IgD-negative memory B cell (primary cell): ENCODE measurements around the gene CUX1. TPM values are rescaled to one million over a fixed set of nuclear protein-coding genes. Genes with fewer than 3 reads are reported as not detected.

Experiments used
- H3K27ac Mint-ChIP-seq, 3 donors: one replicate each; pipeline ENCODE4 v1.8.0; 2020 to 2022; ENCODE audit warnings: mild to moderate bottlenecking in 3 of 3, mixed read lengths in 3 of 3, moderate library complexity in 1 of 3
- H3K27me3 Mint-ChIP-seq: one replicate; pipeline ENCODE4 v1.8.0; 2021; ENCODE audit warnings: mixed read lengths
- H3K36me3 Mint-ChIP-seq: one replicate; pipeline ENCODE4 v1.8.0; 2020; ENCODE audit warnings: mild to moderate bottlenecking, mixed read lengths
- H3K4me1 Mint-ChIP-seq, 3 donors: one replicate each; pipeline ENCODE4 v1.8.0; 2020 to 2022; ENCODE audit warnings: mixed read lengths in 3 of 3, mild to moderate bottlenecking in 1 of 3
- H3K4me3 Mint-ChIP-seq, 4 donors: one replicate each; pipeline ENCODE4 v1.8.0; 2020 to 2022; ENCODE audit warnings: mild to moderate bottlenecking in 4 of 4, mixed read lengths in 4 of 4, moderate library complexity in 3 of 4
- H3K9me3 Mint-ChIP-seq, 3 donors: one replicate each; pipeline ENCODE4 v1.8.0; 2020 to 2021; ENCODE audit warnings: mixed read lengths in 3 of 3, mild to moderate bottlenecking in 1 of 3
- polyA plus RNA-seq: library from polyadenylated mRNA; unstranded; fragments of 300-500 nt; fragmentation: Illumina TruSeq; gene quantifications from one replicate; pipeline ENCODE4 v1.2.3, GENCODE V29; 2021

The CUX1 gene
- polyA plus RNA-seq, 1 donor from 2014 or later, result 22.2 TPM

- Mint-ChIP-seq H3K27ac (peak overlapping the region in 1 of 3 donors; percentile 67), H3K4me3 (no peak overlapping the region), H3K9me3 (no peaks in the 10 kb centered on the region), H3K4me1 (peaks cover 8 to 21% (median 16%) of the 10 kb centered on the region in 3 donors), H3K36me3 (peaks cover 7% of the 10 kb centered on the region), H3K27me3 (no peaks in the 10 kb centered on the region)
Measured at GRCh38 chr7:102063690-102064180, 246.3 kb downstream of the CUX1 start.

- H3K4me1 Mint-ChIP-seq, result peaks cover 8 to 21% (median 19%) of the 10 kb centered on the region in 3 donors
- no peaks in the 10 kb centered on the region for H3K9me3 Mint-ChIP-seq
- peak overlapping the region in 1 of 3 donors; percentile 67 for H3K27ac Mint-ChIP-seq
- peaks cover 7% of the 10 kb centered on the region for H3K36me3 Mint-ChIP-seq
- no peak overlapping the region for H3K4me3 Mint-ChIP-seq
- H3K27me3 Mint-ChIP-seq, result no peaks in the 10 kb centered on the region
Measured at GRCh38 chr7:102064361-102065025, 247.1 kb downstream of the CUX1 start.

- no peaks in the 10 kb centered on the region for H3K27me3 Mint-ChIP-seq
- H3K4me3 Mint-ChIP-seq, result no peak overlapping the region
- peaks cover 10% of the 10 kb centered on the region for H3K36me3 Mint-ChIP-seq
- H3K4me1 Mint-ChIP-seq, result peaks cover 8 to 20% (median 19%) of the 10 kb centered on the region in 3 donors
- peaks cover 0 to 4% (median 0%) of the 10 kb centered on the region in 3 donors for H3K9me3 Mint-ChIP-seq
- H3K27ac Mint-ChIP-seq, result no peak overlapping the region
Measured at GRCh38 chr7:102065226-102065625, 247.8 kb downstream of the CUX1 start.

DNA sequence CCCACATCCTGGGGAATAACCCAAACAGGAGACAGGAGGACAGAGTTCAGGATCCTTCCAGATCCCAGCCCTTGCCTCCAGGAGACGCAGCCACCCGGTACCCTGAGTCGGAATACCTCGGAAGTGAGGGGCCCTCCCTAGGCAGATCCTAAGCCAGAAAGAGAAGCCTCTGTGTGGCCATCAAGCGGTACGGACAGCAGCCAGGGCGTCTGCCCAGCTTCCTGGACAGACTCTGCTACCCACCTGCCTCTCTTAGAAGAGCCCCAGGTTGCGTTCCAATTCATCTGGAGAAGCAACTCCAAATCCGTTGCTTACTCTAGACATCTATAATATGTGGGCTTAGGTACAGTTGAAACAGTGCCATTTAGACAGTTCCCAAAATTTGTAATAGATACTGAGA lies 249.1 kb downstream of the CUX1 start:
- H3K36me3 Mint-ChIP-seq, result peaks cover 18% of the 10 kb centered on the region
- H3K4me1 Mint-ChIP-seq, result peaks cover 8 to 16% (median 15%) of the 10 kb centered on the region in 3 donors
- peaks cover 0 to 4% (median 0%) of the 10 kb centered on the region in 3 donors for H3K9me3 Mint-ChIP-seq
- H3K27ac Mint-ChIP-seq, result no peak overlapping the region
- no peaks in the 10 kb centered on the region for H3K27me3 Mint-ChIP-seq
- no peak overlapping the region for H3K4me3 Mint-ChIP-seq

- Mint-ChIP-seq H3K4me1 (peaks cover 0 to 8% (median 6%) of the 10 kb centered on the region in 3 donors), H3K27me3 (no peaks in the 10 kb centered on the region), H3K4me3 (no peak overlapping the region), H3K27ac (no peak overlapping the region), H3K9me3 (peaks cover 0 to 6% (median 2%) of the 10 kb centered on the region in 3 donors), H3K36me3 (peaks cover 23% of the 10 kb centered on the region)
Measured at GRCh38 chr7:102068846-102069245, 251.4 kb downstream of the CUX1 start.

DNA sequence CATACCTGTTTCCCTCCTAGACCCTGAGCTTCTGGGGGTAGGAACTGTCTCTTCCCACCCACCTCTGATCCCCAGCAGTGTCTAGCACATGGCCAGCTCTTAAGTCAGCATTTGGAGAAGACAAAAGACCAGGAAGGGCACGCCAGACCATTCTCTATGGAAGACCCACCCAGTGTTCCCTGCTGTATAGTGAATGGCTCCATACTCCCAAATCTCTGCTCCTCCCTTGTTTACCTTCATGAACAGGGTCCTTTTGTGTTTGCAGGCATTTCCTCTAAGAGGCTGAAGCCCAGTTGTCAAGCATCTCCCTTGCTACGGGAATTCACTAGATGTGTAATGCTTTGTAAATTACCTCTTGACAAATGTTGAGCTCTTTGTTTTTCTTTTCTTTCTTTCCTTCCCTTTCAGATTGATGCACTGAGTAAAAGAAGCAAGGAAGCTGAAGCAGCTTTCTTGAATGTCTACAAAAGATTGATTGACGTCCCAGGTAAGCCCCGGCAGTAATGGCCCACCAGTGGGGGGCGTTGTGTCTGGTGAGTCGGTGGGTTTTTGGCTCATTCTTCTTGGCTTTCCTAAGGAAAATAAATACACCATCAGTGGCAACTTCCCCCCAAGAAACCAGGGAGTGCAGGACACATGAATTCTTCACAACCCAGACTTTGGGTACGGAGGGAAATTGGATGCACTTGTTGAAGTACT lies 252.7 kb downstream of the CUX1 start:
- H3K36me3 Mint-ChIP-seq, result peaks cover 25% of the 10 kb centered on the region
- H3K27ac Mint-ChIP-seq, result no peak overlapping the region
- peaks cover 0 to 6% (median 2%) of the 10 kb centered on the region in 3 donors for H3K9me3 Mint-ChIP-seq
- H3K4me1 Mint-ChIP-seq, result peaks cover 0 to 5% (median 3%) of the 10 kb centered on the region in 3 donors
- H3K27me3 Mint-ChIP-seq, result no peaks in the 10 kb centered on the region
- peak overlapping the region in 1 of 4 donors; percentile 67 for H3K4me3 Mint-ChIP-seq

- no peak overlapping the region for H3K4me3 Mint-ChIP-seq
- peaks cover 0 to 2% (median 0%) of the 10 kb centered on the region in 3 donors for H3K4me1 Mint-ChIP-seq
- H3K27me3 Mint-ChIP-seq, result no peaks in the 10 kb centered on the region
- H3K36me3 Mint-ChIP-seq, result peaks cover 23% of the 10 kb centered on the region
- peaks cover 0 to 6% (median 2%) of the 10 kb centered on the region in 3 donors for H3K9me3 Mint-ChIP-seq
- peak overlapping the region in 1 of 3 donors; percentile 31 for H3K27ac Mint-ChIP-seq
Measured at GRCh38 chr7:102072003-102072402, 254.6 kb downstream of the CUX1 start.

GRCh38 chr7:102072636-102073209 lies 255.3 kb downstream of the CUX1 start:
- Mint-ChIP-seq H3K27ac (no peak overlapping the region), H3K9me3 (peaks cover 0 to 6% (median 2%) of the 10 kb centered on the region in 3 donors), H3K36me3 (peaks cover 23% of the 10 kb centered on the region), H3K4me3 (no peak overlapping the region), H3K27me3 (no peaks in the 10 kb centered on the region), H3K4me1 (peaks cover 0 to 4% (median 0%) of the 10 kb centered on the region in 3 donors)

GRCh38 chr7:102073931-102074880 lies 256.8 kb downstream of the CUX1 start:
- peaks cover 23% of the 10 kb centered on the region for H3K36me3 Mint-ChIP-seq
- H3K9me3 Mint-ChIP-seq, result peaks cover 0 to 6% (median 2%) of the 10 kb centered on the region in 3 donors
- H3K27ac Mint-ChIP-seq, result no peak overlapping the region
- no peaks in the 10 kb centered on the region for H3K27me3 Mint-ChIP-seq
- peak overlapping the region in 1 of 4 donors; percentile 58 for H3K4me3 Mint-ChIP-seq
- peaks cover 0 to 3% (median 0%) of the 10 kb centered on the region in 3 donors for H3K4me1 Mint-ChIP-seq

- Mint-ChIP-seq H3K27me3 (no peaks in the 10 kb centered on the region), H3K9me3 (peaks cover 0 to 3% (median 2%) of the 10 kb centered on the region in 3 donors), H3K36me3 (peaks cover 21% of the 10 kb centered on the region), H3K27ac (no peak overlapping the region), H3K4me3 (no peak overlapping the region), H3K4me1 (peaks cover 0 to 2% (median 0%) of the 10 kb centered on the region in 3 donors)
Measured at GRCh38 chr7:102075126-102075525, 257.7 kb downstream of the CUX1 start.

DNA sequence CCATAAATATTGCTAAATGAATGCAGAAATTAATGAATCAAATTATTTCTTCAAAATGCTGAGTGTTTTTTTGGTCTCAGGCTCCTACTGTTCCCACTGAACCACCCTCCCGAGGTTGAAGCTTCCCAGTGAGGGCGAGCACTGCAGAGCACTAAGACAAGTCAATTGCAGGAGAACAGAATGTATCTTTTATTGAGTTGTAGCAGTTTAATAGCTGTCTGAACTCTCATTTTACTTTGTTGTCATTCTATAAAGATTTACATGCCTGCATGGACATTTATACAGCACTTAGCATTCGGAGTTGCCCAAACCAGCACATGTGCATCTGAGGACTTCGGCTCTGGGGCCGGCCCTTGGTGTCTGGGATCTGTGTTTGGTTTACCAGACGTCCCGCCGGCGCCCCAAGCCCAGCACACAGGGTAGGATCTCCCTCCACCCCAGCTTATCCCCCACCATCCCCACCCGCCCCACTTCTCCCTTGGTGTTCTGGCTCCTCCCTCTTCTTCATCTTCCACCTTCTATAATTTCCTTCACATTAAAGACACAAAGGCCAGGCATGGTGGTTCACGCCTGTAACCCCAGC lies 258.2 kb downstream of the CUX1 start:
- no peaks in the 10 kb centered on the region for H3K27me3 Mint-ChIP-seq
- peaks cover 0 to 2% (median 0%) of the 10 kb centered on the region in 3 donors for H3K4me1 Mint-ChIP-seq
- H3K27ac Mint-ChIP-seq, result no peak overlapping the region
- H3K9me3 Mint-ChIP-seq, result peaks cover 0 to 2% (median 2%) of the 10 kb centered on the region in 3 donors
- H3K4me3 Mint-ChIP-seq, result no peak overlapping the region
- H3K36me3 Mint-ChIP-seq, result peaks cover 17% of the 10 kb centered on the region

- Mint-ChIP-seq H3K9me3 (peaks cover 0 to 4% (median 0%) of the 10 kb centered on the region in 3 donors), H3K36me3 (peaks cover 20% of the 10 kb centered on the region), H3K4me1 (peaks cover 0 to 2% (median 0%) of the 10 kb centered on the region in 3 donors), H3K27ac (no peak overlapping the region), H3K4me3 (no peak overlapping the region), H3K27me3 (no peaks in the 10 kb centered on the region)
Measured at GRCh38 chr7:102077081-102077480, 259.7 kb downstream of the CUX1 start.

DNA sequence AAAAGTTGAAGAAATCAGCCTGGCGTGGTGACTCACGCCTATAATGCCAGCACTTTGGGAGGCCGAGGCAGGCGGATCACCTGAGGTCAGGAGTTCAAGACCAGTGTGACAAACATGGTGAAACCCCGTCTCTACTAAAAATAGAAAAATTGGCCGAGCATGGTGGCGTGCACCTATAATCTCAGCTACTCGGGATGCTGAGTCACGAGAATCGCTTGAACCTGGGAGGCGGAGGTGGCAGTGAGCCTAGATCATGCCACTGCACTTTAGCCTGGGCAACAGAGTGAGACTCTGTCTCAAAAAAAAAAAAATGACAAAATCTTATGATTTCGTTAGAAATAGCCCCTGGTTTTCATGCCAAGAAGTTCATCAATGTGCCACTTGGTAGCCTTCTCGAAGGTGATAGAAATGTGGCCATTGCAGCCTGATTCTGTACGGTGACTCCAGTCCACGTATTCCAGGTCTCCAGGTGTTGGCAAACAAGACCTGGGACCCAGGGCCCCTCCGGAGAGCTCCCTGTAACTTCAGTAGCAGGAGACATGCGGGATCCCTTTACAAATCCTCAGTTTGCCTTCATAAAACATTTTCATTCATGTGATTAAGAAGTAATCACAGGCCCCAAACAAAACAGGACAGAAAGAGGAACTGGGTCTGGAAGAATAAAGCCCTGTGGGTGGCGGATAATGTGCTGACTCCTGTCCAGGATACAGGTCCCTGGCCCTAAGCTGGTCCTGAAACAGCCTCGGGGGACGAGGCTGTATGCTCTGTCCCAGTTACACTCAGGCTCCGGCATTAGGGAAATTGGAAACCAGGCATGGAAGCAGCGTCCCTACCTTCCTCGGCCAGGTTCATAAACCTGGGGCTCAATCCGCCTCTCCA lies 262.0 kb downstream of the CUX1 start:
- H3K27ac Mint-ChIP-seq, result no peak overlapping the region
- peaks cover 16% of the 10 kb centered on the region for H3K36me3 Mint-ChIP-seq
- H3K4me3 Mint-ChIP-seq, result no peak overlapping the region
- peaks cover 0 to 4% (median 3%) of the 10 kb centered on the region in 3 donors for H3K9me3 Mint-ChIP-seq
- H3K4me1 Mint-ChIP-seq, result peaks cover 0 to 2% (median 0%) of the 10 kb centered on the region in 3 donors
- no peaks in the 10 kb centered on the region for H3K27me3 Mint-ChIP-seq
